GM19372 (cell line): Measurements from ENCODE around the gene ANKRD40CL.
"Not testable (repeated sequence)": the region's sequence is repeated elsewhere in the genome, so short reads cannot be mapped to it uniquely, and the experiment has no call there.

Experiments
- ATAC-seq: cut with Tn5 transposase; IDR thresholded peaks from one replicate; pipeline ENCODE4 v1.9.1; 2021; ENCODE audit warnings: mild to moderate bottlenecking, low read depth, moderate library complexity; ENCODE audit not compliant: unreplicated experiment

ANKRD40CL gene, protein sequence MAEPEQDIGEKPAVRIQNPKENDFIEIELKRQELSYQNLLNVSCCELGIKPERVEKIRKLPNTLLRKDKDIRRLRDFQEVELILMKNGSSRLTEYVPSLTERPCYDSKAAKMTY

DNA sequence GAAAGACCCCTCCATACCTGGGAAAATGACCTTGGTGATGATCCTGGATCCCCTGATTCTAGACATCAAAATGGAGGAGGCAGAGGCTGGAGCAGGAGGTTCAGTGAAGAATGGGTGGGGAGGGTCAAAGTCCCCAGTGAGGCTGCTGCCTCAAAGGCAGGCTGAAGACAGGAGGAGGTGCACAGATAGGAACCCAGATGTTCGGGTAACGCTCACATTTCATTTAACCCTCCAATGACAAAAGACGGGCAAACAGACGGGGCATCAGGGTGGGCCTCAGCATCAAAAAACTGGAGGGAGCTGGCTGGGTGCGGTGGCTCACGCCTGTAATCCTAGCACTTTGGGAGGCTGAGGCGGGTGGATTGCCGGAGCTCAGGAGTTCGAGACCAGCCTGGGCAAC lies at the start of gene ANKRD40CL:
Gene ANKRD40CL (minus strand): TSS at position 73 of the 400 bp plus-strand sequence. CDS start 605 bp downstream, outside the sequence.
- ATAC-seq = no peak

GRCh38 chr17:50816271-50816670 lies 49.0 kb upstream of the ANKRD40CL start:
- no peak for ATAC-seq

DNA sequence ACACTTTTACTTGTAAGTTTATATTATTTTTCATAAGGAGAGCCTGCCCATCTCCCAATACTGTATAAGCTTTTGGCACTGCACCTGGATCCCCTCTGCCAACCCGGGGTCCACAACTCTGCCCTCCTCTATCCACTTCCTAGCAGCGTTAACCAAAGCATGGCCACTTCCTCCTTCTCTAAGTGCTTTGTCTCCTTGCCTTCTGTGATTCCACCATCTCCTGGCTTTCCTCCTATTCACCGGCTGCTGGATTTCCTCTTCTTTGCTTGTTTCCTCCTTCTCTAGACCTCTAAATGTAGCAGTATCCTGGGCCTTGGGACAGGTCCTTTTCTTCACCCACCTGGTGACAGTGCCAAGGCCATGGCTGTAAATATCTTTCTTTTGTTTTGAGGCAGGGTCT lies 48.1 kb upstream of the ANKRD40CL start:
- ATAC-seq = no peak

- no peak for ATAC-seq
Observed at GRCh38 chr17:50813583-50813982, 46.3 kb upstream of the ANKRD40CL start.

- no peak for ATAC-seq
Observed at GRCh38 chr17:50808888-50809287, 41.6 kb upstream of the ANKRD40CL start.

- no peak for ATAC-seq
Observed at GRCh38 chr17:50808413-50808812, 41.1 kb upstream of the ANKRD40CL start.

DNA sequence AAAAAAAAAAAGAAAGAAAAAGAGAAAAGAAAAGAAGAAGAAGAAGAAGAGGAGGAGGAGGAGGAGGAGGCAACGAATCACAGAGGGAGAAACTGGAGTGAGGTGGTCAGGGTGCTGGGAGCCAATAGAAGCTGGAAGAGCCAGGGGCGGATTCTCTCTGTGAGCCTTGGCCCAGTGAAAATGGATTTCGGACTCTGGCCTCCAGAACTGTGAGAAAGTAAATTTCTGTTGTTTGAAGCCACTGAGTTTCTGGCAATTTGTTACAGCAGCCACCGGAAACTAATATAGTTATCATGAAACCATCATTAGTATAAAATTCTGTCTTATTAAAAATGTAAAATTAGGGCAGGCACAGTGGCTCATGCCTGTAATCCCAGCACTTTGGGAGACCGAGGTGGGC lies 40.4 kb upstream of the ANKRD40CL start:
- ATAC-seq = no peak

GRCh38 chr17:50807009-50807408 lies 39.7 kb upstream of the ANKRD40CL start:
- no peak for ATAC-seq

DNA sequence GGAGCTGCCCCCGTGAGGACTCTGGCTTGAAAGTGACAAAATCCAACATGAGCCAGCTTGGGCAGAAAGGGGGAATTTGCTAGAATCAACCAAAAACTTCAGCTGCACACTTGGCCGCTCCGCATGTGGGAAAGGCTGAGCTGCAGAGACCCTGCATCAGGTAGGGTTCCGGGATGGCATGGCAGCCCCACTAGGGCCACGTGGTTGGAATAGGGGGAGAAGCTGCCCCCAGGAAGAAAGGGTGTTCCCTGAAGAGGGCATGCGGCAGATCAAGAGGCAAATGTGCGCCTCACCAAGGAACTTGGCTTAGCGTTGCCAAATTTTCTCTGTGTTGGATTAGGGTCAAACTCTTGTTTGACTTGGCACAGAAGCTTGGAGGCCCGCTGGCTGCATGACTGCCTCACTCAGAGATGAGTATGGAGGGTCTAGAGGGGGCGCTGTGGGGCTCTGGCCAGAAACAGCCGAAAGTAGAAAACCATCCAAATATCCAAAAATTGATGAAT lies 38.9 kb upstream of the ANKRD40CL start:
- no peak for ATAC-seq

DNA sequence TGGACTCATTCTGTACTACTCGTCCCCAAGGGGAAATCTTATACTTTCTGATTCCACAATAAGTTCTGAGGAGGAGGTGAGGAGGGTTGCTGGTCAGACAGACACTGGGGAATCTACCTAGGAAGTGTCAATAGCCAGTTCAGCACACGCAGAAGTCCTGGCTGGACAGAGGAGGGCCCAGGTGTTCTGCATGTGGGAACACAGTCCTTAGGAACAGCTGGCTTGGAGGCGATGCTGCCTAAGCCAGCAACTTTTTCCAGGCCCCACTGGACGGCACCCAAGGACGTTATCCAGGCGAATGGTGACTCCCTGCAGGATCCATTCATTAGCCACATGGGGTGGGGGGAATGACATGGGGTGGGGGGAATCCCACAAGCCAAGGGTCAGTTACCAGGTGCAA lies 38.2 kb upstream of the ANKRD40CL start:
- no peak for ATAC-seq

DNA sequence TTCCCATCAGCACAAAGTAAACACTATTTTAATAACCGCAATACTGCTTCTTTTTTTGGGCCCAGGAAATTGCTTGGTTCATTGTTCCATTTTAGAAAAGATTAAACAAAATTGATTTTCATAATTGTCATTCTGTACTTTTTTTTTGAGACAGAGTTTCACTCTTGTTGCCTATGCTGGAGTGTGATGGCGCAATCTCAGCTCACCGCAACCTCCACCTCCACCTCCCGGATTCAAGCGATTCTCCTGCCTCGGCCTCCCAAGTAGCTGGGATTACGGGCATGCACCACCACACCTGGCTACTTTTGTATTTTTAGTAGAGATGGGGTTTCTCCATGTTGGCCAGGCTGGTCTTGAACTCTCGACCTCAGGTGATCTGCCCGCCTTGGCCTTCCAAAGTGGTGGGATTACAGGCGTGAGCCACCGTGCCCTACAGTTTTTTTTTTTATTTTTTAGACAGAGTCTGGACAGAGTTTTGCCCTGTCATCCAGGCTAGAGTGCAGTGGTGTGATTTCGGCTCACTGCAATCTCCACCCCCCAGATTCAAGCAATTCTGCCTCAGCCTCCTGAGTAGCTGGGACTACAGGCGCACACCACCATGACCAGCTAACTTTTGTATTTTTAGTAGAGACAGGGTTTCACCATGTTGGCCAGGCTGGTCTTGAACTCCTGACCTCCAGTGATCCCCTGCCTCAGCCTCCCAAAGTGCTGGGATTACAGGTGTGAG lies 37.6 kb upstream of the ANKRD40CL start:
- ATAC-seq = not testable (repeated sequence)

- no peak for ATAC-seq
Observed at GRCh38 chr17:50803676-50804075, 36.4 kb upstream of the ANKRD40CL start.

- ATAC-seq = no peak
Observed at GRCh38 chr17:50802609-50803571, 35.6 kb upstream of the ANKRD40CL start.

DNA sequence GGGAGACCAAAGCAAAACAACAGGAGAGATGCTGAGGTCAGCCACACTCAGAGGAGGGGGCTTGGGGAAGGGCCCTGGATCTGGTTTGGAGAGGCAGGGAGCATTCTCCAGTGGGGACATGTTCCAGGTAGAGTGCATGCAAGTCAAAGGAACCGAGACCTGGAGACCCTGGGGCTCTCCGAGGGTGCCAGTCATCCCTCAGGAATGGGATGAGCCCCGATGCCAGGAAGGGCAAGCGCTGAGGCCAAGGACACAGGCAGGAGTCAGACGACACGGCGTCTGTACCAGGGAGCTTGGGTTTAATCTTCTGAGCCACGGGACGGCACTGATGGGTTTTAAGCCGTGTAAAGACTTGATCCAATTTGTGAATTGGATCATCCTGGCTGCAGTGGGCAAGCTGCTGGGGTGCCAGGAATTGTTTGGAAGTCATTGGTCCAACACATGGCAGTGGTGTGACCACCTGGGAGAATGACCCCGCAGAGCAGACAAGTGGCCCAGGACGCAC lies 32.9 kb upstream of the ANKRD40CL start:
- no peak for ATAC-seq

DNA sequence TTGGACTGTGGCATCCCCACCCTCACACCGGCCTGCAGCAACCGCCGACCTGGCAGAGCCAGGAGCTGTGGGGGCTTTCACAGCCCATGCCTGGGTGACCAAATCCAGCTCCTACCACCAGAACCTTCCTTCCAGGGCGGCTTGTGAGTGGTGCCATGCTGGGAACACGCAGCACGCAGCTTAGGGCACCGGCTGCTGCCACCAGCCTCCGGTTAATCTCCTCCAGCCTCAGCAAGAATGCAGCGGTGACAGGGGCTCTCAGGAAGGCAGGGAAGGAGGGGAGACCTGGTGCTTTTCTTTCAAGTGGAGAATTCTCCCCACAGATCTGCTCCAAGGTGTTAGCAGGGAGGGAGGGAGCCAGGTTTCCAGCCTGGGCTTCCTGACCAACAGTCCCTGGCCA lies 32.3 kb upstream of the ANKRD40CL start:
- ATAC-seq = no peak

DNA sequence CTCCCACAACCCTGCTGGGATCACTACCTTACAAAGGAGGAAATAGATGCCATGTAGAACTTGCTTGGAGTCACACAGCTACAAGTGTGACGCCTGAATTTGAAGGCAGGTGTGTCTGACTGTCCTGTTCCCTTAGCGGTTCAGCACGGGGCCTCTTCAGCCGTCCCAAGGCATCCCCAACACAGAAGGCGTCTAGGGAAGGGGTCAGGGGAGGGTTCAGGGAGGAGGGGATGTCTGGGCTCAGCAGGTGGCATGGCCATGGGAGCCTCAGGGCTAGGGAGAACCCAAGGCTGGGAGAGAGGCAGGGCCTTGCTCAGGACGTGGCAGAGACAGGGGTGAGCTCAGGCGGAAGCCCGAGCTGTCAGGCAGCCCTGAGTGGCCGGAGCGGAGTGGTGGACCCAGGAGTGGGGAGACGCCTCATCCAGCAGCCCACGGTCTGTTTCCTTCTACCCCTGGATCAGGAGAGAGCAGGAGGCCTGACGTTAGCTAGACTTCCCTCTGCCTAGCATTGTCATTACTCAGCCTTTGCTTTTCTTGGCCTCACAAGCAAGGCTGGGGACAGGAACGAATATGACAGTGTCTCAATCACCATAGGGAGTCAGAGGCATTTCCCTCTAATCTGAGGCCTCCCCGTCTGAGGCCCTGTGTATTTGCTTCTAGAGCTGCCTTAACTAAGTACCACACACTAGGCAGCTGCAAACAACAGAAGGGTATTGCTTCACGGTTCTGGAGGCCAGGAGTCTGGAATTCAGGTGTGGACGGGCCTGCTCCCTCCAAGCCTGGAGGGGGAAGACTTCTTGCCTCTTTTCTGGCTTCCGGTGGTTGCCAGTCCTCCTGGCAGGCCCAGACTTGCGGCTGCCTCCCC lies 31.3 kb upstream of the ANKRD40CL start:
- ATAC-seq = no peak

- ATAC-seq = no peak
Observed at GRCh38 chr17:50797135-50797810, 30.0 kb upstream of the ANKRD40CL start.

DNA sequence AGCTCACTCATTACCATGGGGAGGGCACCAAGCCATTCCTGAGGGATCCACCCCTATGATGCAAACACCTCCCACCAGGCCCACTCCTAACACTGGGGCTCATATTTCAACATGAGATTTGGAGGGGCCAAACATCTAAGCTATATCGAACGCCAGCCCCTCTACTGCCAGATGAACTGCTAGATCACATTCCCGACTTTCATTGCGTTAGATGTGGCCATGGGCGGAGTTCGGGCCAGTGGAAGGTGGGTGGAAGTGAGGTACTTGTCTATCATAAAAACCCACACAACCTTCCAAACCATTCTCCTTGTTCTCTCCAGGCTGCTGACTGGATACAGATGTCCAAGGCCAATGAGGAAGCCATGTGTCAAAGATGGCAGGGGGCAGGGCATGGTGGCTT lies 27.0 kb upstream of the ANKRD40CL start:
- ATAC-seq = no peak

- ATAC-seq = no peak
Observed at GRCh38 chr17:50793007-50793406, 25.7 kb upstream of the ANKRD40CL start.
